NCI-H1417 (cell line): ENCODE data around the gene ABCA13.

ENCODE experiments used
- DNase-seq, 3 experiments: peaks; one replicate each; lab custom pipeline; 2025; lab: John Stamatoyannopoulos, UW

The ABCA13 gene

GRCh38 chr7:48296966-48297365 is 125.7 kb downstream of the ABCA13 start:
- DNase-seq: no peak

GRCh38 chr7:48298779-48299178 is 127.5 kb downstream of the ABCA13 start:
- DNase-seq: no peak

GRCh38 chr7:48299580-48300169 is 128.4 kb downstream of the ABCA13 start:
- DNase-seq: peak in 2 of 3 experiments; percentile 58 to 87

GRCh38 chr7:48300301-48300700 is 129.0 kb downstream of the ABCA13 start:
- no peak for DNase-seq

- DNase-seq: no peak
Observed at GRCh38 chr7:48301201-48301600, 129.9 kb downstream of the ABCA13 start.

GRCh38 chr7:48304641-48305040 is 133.4 kb downstream of the ABCA13 start:
- DNase-seq: no peak

- peak in 1 of 3 experiments; percentile 18 for DNase-seq
Observed at GRCh38 chr7:48305661-48306060, 134.4 kb downstream of the ABCA13 start.

- no peak for DNase-seq
Observed at GRCh38 chr7:48307041-48307714, 135.9 kb downstream of the ABCA13 start.

- no peak for DNase-seq
Observed at GRCh38 chr7:48309720-48310119, 138.5 kb downstream of the ABCA13 start.

- DNase-seq: no peak
Observed at GRCh38 chr7:48311464-48312100, 140.3 kb downstream of the ABCA13 start.

GRCh38 chr7:48312151-48312550 is 140.9 kb downstream of the ABCA13 start:
- DNase-seq: no peak

GRCh38 chr7:48316768-48317167 is 145.5 kb downstream of the ABCA13 start:
- no peak for DNase-seq

GRCh38 chr7:48317360-48317759 is 146.1 kb downstream of the ABCA13 start:
- DNase-seq: no peak

- no peak for DNase-seq
Observed at GRCh38 chr7:48321319-48322010, 150.2 kb downstream of the ABCA13 start.

- DNase-seq: peak in 2 of 3 experiments; percentile 7 to 69
Observed at GRCh38 chr7:48337012-48337621, 165.9 kb downstream of the ABCA13 start.

- DNase-seq: no peak
Observed at GRCh38 chr7:48337781-48338180, 166.5 kb downstream of the ABCA13 start.

- no peak for DNase-seq
Observed at GRCh38 chr7:48347230-48347825, 176.1 kb downstream of the ABCA13 start.

- DNase-seq: no peak
Observed at GRCh38 chr7:48350515-48350914, 179.3 kb downstream of the ABCA13 start.

- no peak for DNase-seq
Observed at GRCh38 chr7:48351900-48352299, 180.6 kb downstream of the ABCA13 start.

GRCh38 chr7:48355346-48355745 is 184.1 kb downstream of the ABCA13 start:
- DNase-seq: no peak

GRCh38 chr7:48360574-48360973 is 189.3 kb downstream of the ABCA13 start:
- no peak for DNase-seq

- DNase-seq: peak in 1 of 3 experiments; percentile 21
Observed at GRCh38 chr7:48363174-48363573, 191.9 kb downstream of the ABCA13 start.
